Gastroesophageal sphincter (tissue), 4 donors: ENCODE results near the gene ASPG. TPM values are rescaled to one million over a fixed set of nuclear protein-coding genes. Genes with fewer than 3 reads are reported as not detected.

Source experiments
- ATAC-seq: fragments of 150-250 bp; one replicate; pipeline ENCODE4 v1.9.1; 2016; ENCODE audit warnings: mild to moderate bottlenecking, moderate library complexity
- H3K27ac ChIP-seq, 4 donors: fragments of 200-600 bp; sonication (generic) in 3 of 4; 1 replicate in 3 of 4; 2 replicates in 1 of 4; pipeline ENCODE4 v1.5.1; 2016 to 2019
- H3K27me3 ChIP-seq: fragments of 200-600 bp; sonication (generic); one replicate; pipeline ENCODE4 v1.5.1; 2019
- H3K36me3 ChIP-seq, 2 donors: fragments of 200-600 bp; sonication (generic); one replicate each; pipeline ENCODE4 v1.5.1; 2019; ENCODE audit warnings: control low read depth in 1 of 2
- H3K4me1 ChIP-seq, 3 donors: fragments of 200-600 bp; sonication (generic); 1 replicate in 2 of 3; 2 replicates in 1 of 3; pipeline ENCODE4 v1.5.1; 2016 to 2019; ENCODE audit warnings: control low read depth in 2 of 3
- H3K4me3 ChIP-seq, 2 donors: fragments of 200-600 bp; sonication (generic); one replicate each; pipeline ENCODE4 v1.5.1; 2019; ENCODE audit warnings: mild to moderate bottlenecking in 1 of 2, moderate library complexity in 1 of 2
- H3K9me3 ChIP-seq, 3 donors: fragments of 200-600 bp; sonication (generic); one replicate each; pipeline ENCODE4 v1.5.1; 2017 to 2019; ENCODE audit warnings: control low read depth in 2 of 3
- CTCF ChIP-seq, 4 experiments: fragments of 200-600 bp in 2 of 4; fragments of 450-650 bp in 2 of 4; sonication (generic) in 1 of 4; IDR thresholded peaks; one replicate each; pipeline ENCODE4 v1.5.1; 2017 to 2019; ENCODE audit warnings: antibody characterized with exemption in 4 of 4, mild to moderate bottlenecking in 2 of 4, moderate library complexity in 2 of 4
- EP300 ChIP-seq: sonication (generic); formaldehyde crosslinking; IDR thresholded peaks from one replicate; pipeline ENCODE4 v1.6.1; 2017; ENCODE audit warnings: antibody characterized with exemption, mild to moderate bottlenecking
- POLR2A ChIP-seq, 2 donors: fragments of 450-650 bp; IDR thresholded peaks; one replicate each; pipeline ENCODE4 v1.6.1; 2017; ENCODE audit warnings: antibody characterized with exemption in 2 of 2, mild to moderate bottlenecking in 2 of 2, moderate library complexity in 1 of 2
- POLR2AphosphoS5 ChIP-seq: sonication (generic); formaldehyde crosslinking; IDR thresholded peaks from one replicate; pipeline ENCODE4 v1.6.1; 2017; ENCODE audit warnings: antibody characterized with exemption
- WGBS, 2 donors: methylation state at CpG; one replicate each; pipeline ENCODE4 v1.1.5; 2018; ENCODE audit warnings: low coverage in 1 of 2; 5-methylcytosine and 5-hydroxymethylcytosine counted together
- total RNA-seq, 4 donors: library from RNA; depleted of rRNA; stranded (reverse); fragments of >200 nt; gene quantifications; one replicate each; pipeline ENCODE4 v1.1.0, GENCODE V29; 2016

The ASPG gene
- total RNA-seq, 4 donors from 2014 or later, result 0.13 to 1.1 TPM; not detected in 2

- 73 to 89% methylated on average over 3 to 4 of the region's 32 CpGs for WGBS, 2 donors
- Histone ChIP-seq H3K27ac (no peak overlapping the region), H3K4me3 (no peak overlapping the region), H3K9me3 (no peaks in the 10 kb centered on the region), H3K27me3 (peaks cover 25% of the 10 kb centered on the region), H3K4me1 (no peaks in the 10 kb centered on the region), H3K36me3 (no peaks in the 10 kb centered on the region)
- TF ChIP-seq POLR2A (IDR thresholded peaks at IDR 0.05) (no peak), EP300 (no peak), CTCF (IDR thresholded peaks at IDR 0.05) (no peak), POLR2AphosphoS5 (no peak)
- no peak for ATAC-seq
Observed at GRCh38 chr14:104107611-104108569, 22.4 kb downstream of the ASPG start.

- TF ChIP-seq EP300, result no peak
- no peak for TF ChIP-seq POLR2A (IDR thresholded peaks at IDR 0.05)
- TF ChIP-seq POLR2AphosphoS5, result no peak
- no peaks in the 10 kb centered on the region for H3K36me3 ChIP-seq
- ATAC-seq, result no peak
- no peaks in the 10 kb centered on the region for H3K4me1 ChIP-seq
- H3K27ac ChIP-seq, result no peak overlapping the region
- no peak overlapping the region for H3K4me3 ChIP-seq
- H3K27me3 ChIP-seq, result peaks cover 35% of the 10 kb centered on the region
- 82% methylated on average over 7 of the region's 26 CpGs; no CpG with 5 or more reads in 1 of the 2 donors for WGBS, 2 donors
- H3K9me3 ChIP-seq, result no peaks in the 10 kb centered on the region
Observed at GRCh38 chr14:104108570-104109541, 23.4 kb downstream of the ASPG start.

GRCh38 chr14:104109731-104110361, 24.3 kb downstream of the ASPG start:
- H3K9me3 ChIP-seq, result no peaks in the 10 kb centered on the region
- H3K36me3 ChIP-seq, result no peaks in the 10 kb centered on the region
- no peak overlapping the region for H3K27ac ChIP-seq
- no peak for TF ChIP-seq POLR2AphosphoS5
- TF ChIP-seq POLR2A (IDR thresholded peaks at IDR 0.05), result no peak
- TF ChIP-seq CTCF (IDR thresholded peaks at IDR 0.05), result no peak
- no peak for TF ChIP-seq EP300
- 77 to 83% methylated on average over 3 to 6 of the region's 24 CpGs for WGBS, 2 donors
- no peaks in the 10 kb centered on the region for H3K4me1 ChIP-seq
- H3K4me3 ChIP-seq, result no peak overlapping the region
- ATAC-seq, result no peak
- peaks cover 45% of the 10 kb centered on the region for H3K27me3 ChIP-seq

GRCh38 chr14:104110491-104111209, 25.1 kb downstream of the ASPG start:
- WGBS, 2 donors, result 60 to 80% methylated on average over 2 to 5 of the region's 18 CpGs

More at GRCh38 chr14:104110491-104111209, 25.1 kb downstream of the ASPG start:
- H3K9me3 ChIP-seq, result no peaks in the 10 kb centered on the region
- TF ChIP-seq POLR2AphosphoS5, result no peak
- TF ChIP-seq CTCF (IDR thresholded peaks at IDR 0.05), result no peak
- no peak for TF ChIP-seq POLR2A (IDR thresholded peaks at IDR 0.05)
- TF ChIP-seq EP300, result no peak
- no peaks in the 10 kb centered on the region for H3K4me1 ChIP-seq
- no peak overlapping the region for H3K4me3 ChIP-seq
- H3K36me3 ChIP-seq, result no peaks in the 10 kb centered on the region
- ATAC-seq, result no peak
- H3K27ac ChIP-seq, result no peak overlapping the region
- peaks cover 52% of the 10 kb centered on the region for H3K27me3 ChIP-seq
